Measurements from ENCODE around the gene CRTC3. TPM values are rescaled to one million over a fixed set of nuclear protein-coding genes. Genes with fewer than 3 reads are reported as not detected.

The CRTC3 gene, protein sequence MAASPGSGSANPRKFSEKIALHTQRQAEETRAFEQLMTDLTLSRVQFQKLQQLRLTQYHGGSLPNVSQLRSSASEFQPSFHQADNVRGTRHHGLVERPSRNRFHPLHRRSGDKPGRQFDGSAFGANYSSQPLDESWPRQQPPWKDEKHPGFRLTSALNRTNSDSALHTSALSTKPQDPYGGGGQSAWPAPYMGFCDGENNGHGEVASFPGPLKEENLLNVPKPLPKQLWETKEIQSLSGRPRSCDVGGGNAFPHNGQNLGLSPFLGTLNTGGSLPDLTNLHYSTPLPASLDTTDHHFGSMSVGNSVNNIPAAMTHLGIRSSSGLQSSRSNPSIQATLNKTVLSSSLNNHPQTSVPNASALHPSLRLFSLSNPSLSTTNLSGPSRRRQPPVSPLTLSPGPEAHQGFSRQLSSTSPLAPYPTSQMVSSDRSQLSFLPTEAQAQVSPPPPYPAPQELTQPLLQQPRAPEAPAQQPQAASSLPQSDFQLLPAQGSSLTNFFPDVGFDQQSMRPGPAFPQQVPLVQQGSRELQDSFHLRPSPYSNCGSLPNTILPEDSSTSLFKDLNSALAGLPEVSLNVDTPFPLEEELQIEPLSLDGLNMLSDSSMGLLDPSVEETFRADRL
- total RNA-seq, result 29.9 and 30.3 TPM in 2 replicates

DNA sequence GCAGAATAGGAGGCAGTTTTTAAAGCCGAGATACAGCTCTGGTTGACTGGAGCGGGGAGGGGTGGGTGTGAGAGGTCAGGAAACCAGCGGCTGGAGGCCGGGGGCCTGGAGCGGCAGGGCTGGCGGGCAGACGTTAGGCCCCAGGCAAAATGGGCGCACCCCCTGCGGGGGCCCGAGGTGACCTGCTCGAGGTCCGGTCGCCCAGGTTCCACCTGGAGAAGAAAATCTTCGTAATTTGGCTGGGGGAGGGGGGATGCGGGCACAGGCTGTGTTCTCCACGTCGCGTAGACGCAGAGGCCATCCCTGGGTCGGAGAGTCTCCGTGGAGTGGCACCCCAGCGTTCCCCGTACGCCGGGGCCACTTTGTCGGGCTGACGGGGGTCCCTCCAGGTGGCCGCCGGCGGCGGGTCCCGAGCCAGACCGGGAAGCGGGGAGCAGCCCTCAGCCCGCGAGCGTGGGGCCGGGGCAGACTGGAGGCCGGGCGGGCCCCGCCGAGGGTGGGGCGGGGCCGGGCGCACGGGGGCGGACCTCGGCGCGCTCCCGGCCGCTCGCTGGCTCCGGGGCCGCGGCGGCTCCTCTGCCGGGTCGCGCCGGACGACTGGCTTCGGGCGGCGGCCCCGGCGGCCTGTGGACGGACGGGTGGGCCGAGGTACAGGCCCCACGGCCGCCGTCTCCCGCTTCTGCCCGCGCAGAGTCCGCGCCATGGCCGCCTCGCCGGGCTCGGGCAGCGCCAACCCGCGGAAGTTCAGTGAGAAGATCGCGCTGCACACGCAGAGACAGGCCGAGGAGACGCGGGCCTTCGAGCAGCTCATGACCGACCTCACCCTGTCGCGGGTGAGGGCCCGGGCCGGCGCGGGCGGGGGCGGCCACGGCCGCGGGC, at the start of gene CRTC3:
Gene CRTC3, plus strand, starts transcription at position 553 of the 879 bp plus-strand sequence. Its CDS starts 149 bp downstream, at position 702.

Other genes with a start within 250 kb of the CRTC3 start
- 0.85 and 1.9 TPM in 2 replicates for gene ZNF774, start 177.6 kb upstream of the CRTC3 start, total RNA-seq
- 233 and 273 TPM in 2 replicates for gene IQGAP1, start 141.7 kb upstream of the CRTC3 start, total RNA-seq
- gene BLM, start 187.4 kb downstream of the CRTC3 start, total RNA-seq, result 0.49 and 0.61 TPM in 2 replicates